Measurements from ENCODE around the gene LOC128125822.

Gene LOC128125822

DNA sequence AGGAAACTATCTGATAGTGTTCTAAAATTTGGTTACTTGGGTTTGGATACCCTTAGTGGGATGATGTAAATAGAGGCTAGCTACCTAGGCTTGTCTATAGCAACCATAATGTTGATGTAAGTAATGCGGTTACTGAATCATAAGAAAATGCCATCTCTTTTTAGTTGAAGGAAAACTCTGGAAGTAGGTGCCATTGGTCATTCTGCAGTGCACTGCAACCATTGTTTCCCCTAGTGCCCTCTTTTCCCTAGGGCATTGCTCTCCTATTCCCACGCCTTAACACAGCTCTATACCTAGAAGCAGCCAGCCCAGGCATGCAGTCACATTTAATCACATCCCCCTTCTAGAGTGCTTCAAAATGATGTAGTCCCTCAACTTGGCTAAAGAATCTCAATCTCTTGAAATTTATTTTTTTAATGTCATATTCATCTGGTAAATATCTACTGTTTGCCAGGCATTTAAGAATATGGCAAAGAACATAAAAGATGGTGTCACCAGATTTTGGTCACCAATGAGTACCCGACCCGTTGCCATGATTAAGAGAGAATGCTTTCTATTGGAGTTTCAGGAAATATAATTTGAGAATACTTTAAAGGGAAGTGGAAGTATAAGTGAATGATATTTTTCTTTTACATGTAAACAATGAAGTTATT lies 10.4 kb downstream of the LOC128125822 start:
- H2AFZ ChIP-seq: no peak overlapping the region
- Mint-ChIP-seq H3K36me3 (ENCODE audit: low read depth) (peaks cover 40% of the 10 kb centered on the region), H3K27me3 (ENCODE audit: insufficient read depth, low read depth, poor library complexity) (peaks cover 4% of the 10 kb centered on the region), H3K4me1 (no peaks in the 10 kb centered on the region), H3K4me3 (no peak overlapping the region), H3K27ac (no peak overlapping the region), H3K9me3 (no peaks in the 10 kb centered on the region)
- H3K36me3 ChIP-seq (ENCODE audit: insufficient read depth): peaks cover 39% of the 10 kb centered on the region
- no peak overlapping the region for H3K4me3 ChIP-seq
- 0 out of 2 replicates have a peak overlapping the region, but pooled peaks have one; percentile 1 for H3K27ac ChIP-seq (ENCODE audit: low read depth)
- peak; percentile 5 for DNase-seq (ENCODE audit: low spot score)
- TF ChIP-seq STAT1 (IDR thresholded peaks at IDR 0.05; ENCODE audit: unreplicated experiment) (no peak), EZH2phosphoT487 (IDR thresholded peaks at IDR 0.05; ENCODE audit: unreplicated experiment) (no peak), POLR2AphosphoS5 (IDR thresholded peaks at IDR 0.05; ENCODE audit: low read depth) (peak; percentile 24; the same call in 1 of the 2 replicates), CTCF (conservative IDR thresholded peaks at IDR 0.05; ENCODE audit: low read depth in 2 of 2) (no peak), ZNF114 (CRISPR knock-in tag; IDR thresholded peaks at IDR 0.05) (no peak), ZNF331 (CRISPR knock-in tag; IDR thresholded peaks at IDR 0.05; ENCODE audit: low read depth) (no peak)
- H3K9me2 ChIP-seq (ENCODE audit: insufficient read depth): no peaks in the 10 kb centered on the region
- peaks cover 9% of the 10 kb centered on the region; the same call in 1 of the 2 replicates for H3K79me2 ChIP-seq (replicated peaks; ENCODE audit: insufficient read depth)
- H3K27me3 ChIP-seq (ENCODE audit: insufficient read depth): no peaks in the 10 kb centered on the region
- no peak overlapping the region for H3K4me2 ChIP-seq
- peaks cover 6% of the 10 kb centered on the region; the same call in 1 of the 2 replicates for H4K20me1 ChIP-seq (replicated peaks; ENCODE audit: insufficient read depth)
- peak; percentile 66 for ATAC-seq
- H3F3A ChIP-seq (replicated peaks; ENCODE audit: low read depth): no peaks in the 10 kb centered on the region
- H3K4me1 ChIP-seq (ENCODE audit: insufficient read depth): no peaks in the 10 kb centered on the region

DNA sequence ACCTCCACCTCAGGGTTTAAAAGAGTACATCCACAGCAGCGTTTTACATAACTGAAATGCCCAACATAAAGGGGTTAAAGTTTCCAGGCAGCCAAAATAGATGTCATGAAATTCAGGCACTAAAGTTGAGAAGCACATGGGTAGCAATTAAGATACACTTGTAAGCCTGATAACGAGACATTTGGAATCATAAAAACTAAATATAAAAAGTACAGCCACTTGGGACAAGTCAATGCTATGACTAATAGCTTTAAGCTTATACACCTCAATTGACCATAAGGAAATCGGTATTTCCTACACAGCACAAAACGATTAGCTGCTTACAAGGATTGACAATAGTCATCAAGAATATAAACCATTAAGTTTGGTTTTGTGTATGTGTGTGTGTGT lies 11.8 kb downstream of the LOC128125822 start:
- Histone ChIP-seq H3F3A (replicated peaks; ENCODE audit: low read depth) (no peaks in the 10 kb centered on the region), H3K27ac (ENCODE audit: low read depth) (peak overlapping the region; percentile 34; the same call in 1 of the 2 replicates), H3K27me3 (ENCODE audit: insufficient read depth) (no peaks in the 10 kb centered on the region), H3K36me3 (ENCODE audit: insufficient read depth) (peaks cover 25% of the 10 kb centered on the region), H4K20me1 (replicated peaks; ENCODE audit: insufficient read depth) (peaks cover 2% of the 10 kb centered on the region; the same call in 1 of the 2 replicates), H2AFZ (no peak overlapping the region), H3K4me3 (no peak overlapping the region), H3K4me2 (no peak overlapping the region), H3K4me1 (ENCODE audit: insufficient read depth) (no peaks in the 10 kb centered on the region), H3K9me2 (ENCODE audit: insufficient read depth) (no peaks in the 10 kb centered on the region), H3K79me2 (replicated peaks; ENCODE audit: insufficient read depth) (no peaks in the 10 kb centered on the region)
- DNase-seq (ENCODE audit: low spot score) (no peak), ATAC-seq (no peak; the same call in 2 of the 3 replicates)
- Mint-ChIP-seq H3K27me3 (ENCODE audit: insufficient read depth, low read depth, poor library complexity) (peaks cover 4% of the 10 kb centered on the region), H3K4me3 (no peak overlapping the region), H3K9me3 (no peaks in the 10 kb centered on the region), H3K36me3 (ENCODE audit: low read depth) (peaks cover 29% of the 10 kb centered on the region), H3K4me1 (no peaks in the 10 kb centered on the region), H3K27ac (peak overlapping the region; percentile 37)
- no peak for TF ChIP-seq CREB1 (CRISPR knock-in tag; IDR thresholded peaks at IDR 0.05; ENCODE audit: low read depth)
- TF ChIP-seq JUNB (IDR thresholded peaks at IDR 0.05; ENCODE audit: unreplicated experiment): no peak
- TF ChIP-seq ETS1 (IDR thresholded peaks at IDR 0.05): no peak
- no peak for TF ChIP-seq ZNF114 (CRISPR knock-in tag; IDR thresholded peaks at IDR 0.05)
- no peak for TF ChIP-seq EZH2 (IDR thresholded peaks at IDR 0.05; ENCODE audit: low read depth, unreplicated experiment)

Data from GM23338 (cell line).